Effector CD8-positive, alpha-beta T cell (primary cell): ENCODE data around the gene JAM2.
"Not testable (repeated sequence)": the region's sequence is repeated elsewhere in the genome, so short reads cannot be mapped to it uniquely, and the experiment has no call there.

ENCODE experiments used
- DNase-seq: peaks from one replicate; lab custom pipeline; 2025; lab: John Stamatoyannopoulos, UW

Gene JAM2

GRCh38 chr21:25643486-25643885, 4.4 kb downstream of the JAM2 start:
- no peak for DNase-seq

- no peak for DNase-seq
Measured at GRCh38 chr21:25646474-25646873, 7.4 kb downstream of the JAM2 start.

GRCh38 chr21:25647647-25648046, 8.6 kb downstream of the JAM2 start:
- DNase-seq, result no peak

GRCh38 chr21:25649146-25649545, 10.1 kb downstream of the JAM2 start:
- no peak for DNase-seq

GRCh38 chr21:25656412-25656811, 17.4 kb downstream of the JAM2 start:
- DNase-seq, result no peak

GRCh38 chr21:25657140-25657539, 18.1 kb downstream of the JAM2 start:
- no peak for DNase-seq

- no peak for DNase-seq
Measured at GRCh38 chr21:25658427-25659035, 19.5 kb downstream of the JAM2 start.

- no peak for DNase-seq
Measured at GRCh38 chr21:25660233-25660632, 21.2 kb downstream of the JAM2 start.

- DNase-seq, result no peak
Measured at GRCh38 chr21:25664491-25664931, 25.5 kb downstream of the JAM2 start.

GRCh38 chr21:25670726-25671125, 31.7 kb downstream of the JAM2 start:
- no peak for DNase-seq

GRCh38 chr21:25676451-25676850, 37.4 kb downstream of the JAM2 start:
- DNase-seq, result no peak

- no peak for DNase-seq
Measured at GRCh38 chr21:25682382-25682781, 43.3 kb downstream of the JAM2 start.

- DNase-seq, result no peak
Measured at GRCh38 chr21:25687787-25688186, 48.7 kb downstream of the JAM2 start.

GRCh38 chr21:25688275-25689155, 49.5 kb downstream of the JAM2 start:
- DNase-seq, result no peak

GRCh38 chr21:25689226-25689625, 50.2 kb downstream of the JAM2 start:
- DNase-seq, result no peak

- DNase-seq, result no peak
Measured at GRCh38 chr21:25691976-25692375, 52.9 kb downstream of the JAM2 start.

- not testable (repeated sequence) for DNase-seq
Measured at GRCh38 chr21:25695461-25695860, 56.4 kb downstream of the JAM2 start.

- DNase-seq, result no peak
Measured at GRCh38 chr21:25700741-25701140, 61.7 kb downstream of the JAM2 start.

GRCh38 chr21:25701529-25701928, 62.5 kb downstream of the JAM2 start:
- DNase-seq, result no peak

GRCh38 chr21:25708467-25709065, 69.5 kb downstream of the JAM2 start:
- DNase-seq, result peak; percentile 16

- DNase-seq, result no peak
Measured at GRCh38 chr21:25709684-25710265, 70.7 kb downstream of the JAM2 start.

GRCh38 chr21:25710550-25710949, 71.5 kb downstream of the JAM2 start:
- no peak for DNase-seq

GRCh38 chr21:25714066-25714465, 75.0 kb downstream of the JAM2 start:
- not testable (repeated sequence) for DNase-seq
